Stimulated activated naive CD8-positive, alpha-beta T cell treated with anti-CD3 and anti-CD28 coated beads, Interleukin-15, Interleukin-2, amounts not matched to agents 100 ng/mL and 50 ng/mL, for 24 hours (primary cell): ENCODE results near the gene AGAP1.
"Not testable (repeated sequence)": the region's sequence is repeated elsewhere in the genome, so short reads cannot be mapped to it uniquely, and the experiment has no call there.

ENCODE experiments used
- H3K27ac Mint-ChIP-seq: one replicate; pipeline ENCODE4 v1.8.0; 2021; ENCODE audit warnings: mild to moderate bottlenecking, mixed read lengths
- H3K27me3 Mint-ChIP-seq: one replicate; pipeline ENCODE4 v1.8.0; 2021; ENCODE audit warnings: mixed read lengths
- H3K36me3 Mint-ChIP-seq: one replicate; pipeline ENCODE4 v1.8.0; 2021; ENCODE audit warnings: low read depth, mixed read lengths
- H3K4me1 Mint-ChIP-seq: one replicate; pipeline ENCODE4 v1.8.0; 2021; ENCODE audit warnings: low read depth, mixed read lengths
- H3K4me3 Mint-ChIP-seq: one replicate; pipeline ENCODE4 v1.8.0; 2021; ENCODE audit warnings: mild to moderate bottlenecking, mixed read lengths
- H3K9me3 Mint-ChIP-seq: one replicate; pipeline ENCODE4 v1.8.0; 2021; ENCODE audit warnings: mixed read lengths

AGAP1 gene

DNA sequence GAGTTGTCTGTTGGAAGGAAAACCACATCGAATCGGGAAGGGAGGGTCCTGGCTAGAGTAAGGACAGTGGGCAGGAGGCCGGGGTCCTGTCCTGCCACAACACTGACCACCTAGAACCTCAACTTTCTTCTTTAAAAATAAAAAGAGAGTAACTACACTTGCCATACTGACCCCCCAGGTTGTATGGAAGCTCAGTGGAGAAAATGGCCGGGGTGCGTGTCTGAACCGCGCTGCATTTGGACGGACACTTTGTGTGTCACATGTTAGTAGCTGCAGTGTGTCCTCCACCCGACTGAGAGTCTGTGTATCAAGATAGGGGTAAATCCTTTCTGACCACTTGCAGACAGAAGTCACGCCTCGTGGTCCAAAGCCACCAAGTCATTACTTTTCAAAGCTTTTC is 587.3 kb downstream of the AGAP1 start:
- Mint-ChIP-seq H3K27ac (no peak overlapping the region), H3K9me3 (no peaks in the 10 kb centered on the region), H3K4me3 (no peak overlapping the region), H3K27me3 (no peaks in the 10 kb centered on the region), H3K36me3 (no peaks in the 10 kb centered on the region), H3K4me1 (no peaks in the 10 kb centered on the region)

DNA sequence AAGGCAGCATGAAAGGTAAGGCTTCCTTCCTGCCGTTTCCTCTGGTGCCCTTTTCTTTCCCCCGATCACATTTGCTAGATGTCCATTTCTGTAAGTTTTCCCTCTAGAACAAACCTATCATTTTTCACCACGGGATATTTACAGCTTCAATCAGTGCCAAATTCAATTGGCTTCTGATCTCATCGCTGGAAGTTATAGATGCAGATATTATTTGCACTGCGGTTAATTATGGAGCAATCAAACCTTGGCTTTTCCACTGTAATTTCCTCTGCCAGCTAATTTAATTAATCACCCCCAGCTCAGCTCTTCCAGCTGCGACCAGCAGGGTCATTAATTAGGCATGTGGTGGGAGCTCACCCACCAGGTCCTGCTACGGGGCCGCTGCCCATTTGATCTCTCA is 588.2 kb downstream of the AGAP1 start:
- H3K4me3 Mint-ChIP-seq: no peak overlapping the region
- no peaks in the 10 kb centered on the region for H3K36me3 Mint-ChIP-seq
- no peaks in the 10 kb centered on the region for H3K27me3 Mint-ChIP-seq
- no peak overlapping the region for H3K27ac Mint-ChIP-seq
- no peaks in the 10 kb centered on the region for H3K9me3 Mint-ChIP-seq
- H3K4me1 Mint-ChIP-seq: no peaks in the 10 kb centered on the region

GRCh38 chr2:236083934-236084333 is 590.1 kb downstream of the AGAP1 start:
- Mint-ChIP-seq H3K27me3 (no peaks in the 10 kb centered on the region), H3K4me1 (no peaks in the 10 kb centered on the region), H3K4me3 (no peak overlapping the region), H3K9me3 (no peaks in the 10 kb centered on the region), H3K27ac (no peak overlapping the region), H3K36me3 (no peaks in the 10 kb centered on the region)

DNA sequence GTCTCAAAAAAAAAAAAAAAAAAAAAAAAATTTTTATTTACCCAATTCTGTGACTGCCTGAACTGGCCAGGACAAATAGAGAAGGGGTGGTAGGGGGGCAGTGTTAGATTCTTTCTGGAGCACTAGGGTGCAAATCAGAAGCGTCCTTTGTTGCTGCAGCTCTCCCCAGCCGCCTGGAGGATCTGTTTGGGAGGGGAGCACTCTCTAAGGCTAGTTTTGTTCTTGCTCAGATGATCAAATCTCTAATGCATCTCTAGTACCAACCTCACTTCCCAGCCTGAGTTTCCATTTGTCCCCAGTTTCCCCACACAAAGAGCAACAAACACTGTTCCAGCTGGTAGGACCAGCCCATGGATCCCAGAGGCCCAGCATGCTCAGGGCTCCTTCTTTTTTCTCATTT is 591.4 kb downstream of the AGAP1 start:
- H3K36me3 Mint-ChIP-seq: no peaks in the 10 kb centered on the region
- no peaks in the 10 kb centered on the region for H3K9me3 Mint-ChIP-seq
- no peak overlapping the region for H3K4me3 Mint-ChIP-seq
- no peaks in the 10 kb centered on the region for H3K27me3 Mint-ChIP-seq
- no peaks in the 10 kb centered on the region for H3K4me1 Mint-ChIP-seq
- H3K27ac Mint-ChIP-seq: no peak overlapping the region

GRCh38 chr2:236085647-236086046 is 591.8 kb downstream of the AGAP1 start:
- no peaks in the 10 kb centered on the region for H3K27me3 Mint-ChIP-seq
- H3K27ac Mint-ChIP-seq: no peak overlapping the region
- H3K4me3 Mint-ChIP-seq: no peak overlapping the region
- H3K9me3 Mint-ChIP-seq: no peaks in the 10 kb centered on the region
- no peaks in the 10 kb centered on the region for H3K4me1 Mint-ChIP-seq
- H3K36me3 Mint-ChIP-seq: no peaks in the 10 kb centered on the region

GRCh38 chr2:236086403-236086970 is 592.6 kb downstream of the AGAP1 start:
- H3K4me3 Mint-ChIP-seq: no peak overlapping the region
- H3K27me3 Mint-ChIP-seq: no peaks in the 10 kb centered on the region
- H3K36me3 Mint-ChIP-seq: no peaks in the 10 kb centered on the region
- H3K9me3 Mint-ChIP-seq: no peaks in the 10 kb centered on the region
- H3K27ac Mint-ChIP-seq: no peak overlapping the region
- H3K4me1 Mint-ChIP-seq: no peaks in the 10 kb centered on the region

GRCh38 chr2:236086971-236087465 is 593.2 kb downstream of the AGAP1 start:
- Mint-ChIP-seq H3K4me3 (no peak overlapping the region), H3K27ac (no peak overlapping the region), H3K4me1 (no peaks in the 10 kb centered on the region)

GRCh38 chr2:236088368-236089057 is 594.7 kb downstream of the AGAP1 start:
- Mint-ChIP-seq H3K9me3 (no peaks in the 10 kb centered on the region), H3K36me3 (no peaks in the 10 kb centered on the region), H3K4me1 (no peaks in the 10 kb centered on the region), H3K27ac (no peak overlapping the region), H3K27me3 (no peaks in the 10 kb centered on the region), H3K4me3 (no peak overlapping the region)

More at GRCh38 chr2:236086971-236087465, 593.2 kb downstream of the AGAP1 start:
- Mint-ChIP-seq H3K27me3 (no peaks in the 10 kb centered on the region), H3K9me3 (no peaks in the 10 kb centered on the region), H3K36me3 (no peaks in the 10 kb centered on the region)

- Mint-ChIP-seq H3K4me3 (no peak overlapping the region), H3K36me3 (no peaks in the 10 kb centered on the region), H3K27me3 (no peaks in the 10 kb centered on the region), H3K27ac (no peak overlapping the region), H3K4me1 (no peaks in the 10 kb centered on the region), H3K9me3 (no peaks in the 10 kb centered on the region)
Observed at GRCh38 chr2:236089271-236090026, 595.6 kb downstream of the AGAP1 start.

- no peak overlapping the region for H3K4me3 Mint-ChIP-seq
- no peak overlapping the region for H3K27ac Mint-ChIP-seq
- no peaks in the 10 kb centered on the region for H3K36me3 Mint-ChIP-seq
- H3K27me3 Mint-ChIP-seq: no peaks in the 10 kb centered on the region
- H3K9me3 Mint-ChIP-seq: no peaks in the 10 kb centered on the region
- no peaks in the 10 kb centered on the region for H3K4me1 Mint-ChIP-seq
Observed at GRCh38 chr2:236090027-236090382, 596.2 kb downstream of the AGAP1 start.

- not testable (repeated sequence) for H3K27me3 Mint-ChIP-seq, H3K4me1 Mint-ChIP-seq, H3K4me3 Mint-ChIP-seq, H3K27ac Mint-ChIP-seq, H3K36me3 Mint-ChIP-seq, H3K9me3 Mint-ChIP-seq
Observed at GRCh38 chr2:236090826-236091225, 597.0 kb downstream of the AGAP1 start.

DNA sequence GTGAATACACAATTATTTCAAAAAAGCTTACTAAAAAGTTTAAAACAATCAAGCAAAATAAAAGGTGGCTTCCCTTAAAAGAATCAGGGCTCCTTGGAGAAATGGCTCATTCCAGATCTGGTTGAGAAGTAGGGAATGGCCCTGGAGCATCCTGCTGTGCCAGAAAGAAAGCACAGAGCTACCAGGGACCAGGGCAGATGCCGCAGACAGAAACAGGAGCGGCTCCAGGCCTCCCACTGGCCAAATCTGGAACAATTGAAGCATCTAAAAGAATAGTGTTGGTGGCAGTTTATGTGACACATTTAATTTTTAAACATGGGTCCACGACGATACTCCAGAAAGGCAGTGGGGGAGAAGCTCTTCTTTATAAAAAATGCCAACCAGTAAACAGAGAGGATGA is 598.9 kb downstream of the AGAP1 start:
- Mint-ChIP-seq H3K36me3 (no peaks in the 10 kb centered on the region), H3K4me1 (no peaks in the 10 kb centered on the region), H3K9me3 (no peaks in the 10 kb centered on the region), H3K27ac (no peak overlapping the region), H3K27me3 (no peaks in the 10 kb centered on the region), H3K4me3 (no peak overlapping the region)

DNA sequence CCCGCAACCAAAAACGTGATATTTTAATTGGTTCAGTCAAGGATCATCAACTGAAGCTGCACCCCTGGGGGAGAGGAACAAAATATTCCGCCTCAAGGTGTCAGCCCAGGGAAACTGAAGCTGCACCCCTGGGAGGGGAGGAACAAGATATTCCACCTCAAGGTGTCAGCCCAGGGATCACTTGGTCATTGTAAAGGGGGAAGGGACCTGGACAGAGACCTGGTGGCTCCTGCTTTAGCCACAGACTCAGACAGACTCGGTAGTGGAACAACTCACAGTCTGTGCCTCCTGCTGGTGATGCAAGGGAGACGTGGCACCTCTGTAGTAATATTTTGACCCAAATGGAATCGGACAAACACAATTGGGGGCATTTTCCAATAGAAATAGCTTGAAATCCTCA is 599.3 kb downstream of the AGAP1 start:
- Mint-ChIP-seq H3K27ac (no peak overlapping the region), H3K36me3 (no peaks in the 10 kb centered on the region), H3K4me1 (no peaks in the 10 kb centered on the region), H3K27me3 (no peaks in the 10 kb centered on the region), H3K4me3 (no peak overlapping the region), H3K9me3 (no peaks in the 10 kb centered on the region)

GRCh38 chr2:236095504-236095903 is 601.7 kb downstream of the AGAP1 start:
- no peak overlapping the region for H3K4me3 Mint-ChIP-seq
- H3K27ac Mint-ChIP-seq: no peak overlapping the region
- H3K9me3 Mint-ChIP-seq: no peaks in the 10 kb centered on the region
- no peaks in the 10 kb centered on the region for H3K36me3 Mint-ChIP-seq
- H3K27me3 Mint-ChIP-seq: no peaks in the 10 kb centered on the region
- H3K4me1 Mint-ChIP-seq: no peaks in the 10 kb centered on the region

GRCh38 chr2:236101311-236101950 is 607.6 kb downstream of the AGAP1 start:
- no peaks in the 10 kb centered on the region for H3K4me1 Mint-ChIP-seq
- no peak overlapping the region for H3K4me3 Mint-ChIP-seq
- H3K27ac Mint-ChIP-seq: no peak overlapping the region
- H3K27me3 Mint-ChIP-seq: no peaks in the 10 kb centered on the region
- H3K36me3 Mint-ChIP-seq: no peaks in the 10 kb centered on the region
- no peaks in the 10 kb centered on the region for H3K9me3 Mint-ChIP-seq
